DND-41 (cell line): ENCODE data around the gene HDGFL3.
A peak's percentile ranks its signal among the peaks of the same experiment; 100 is the strongest.

Experiments
- ATAC-seq: fragments of 200-7000 bp; cut with Tn5 transposase; 3 replicates; pipeline ENCODE4 v1.9.1; 2021; ENCODE audit warnings: low read depth; ENCODE audit not compliant: insufficient read depth
- DNase-seq: peaks from one replicate; pipeline ENCODE4 v3.0.0-alpha.2; 2020
- H2AFZ ChIP-seq: 2 replicates; pipeline ENCODE4 v1.6.0; 2012; ENCODE audit warnings: low read depth, low read length
- H3K27ac ChIP-seq: 2 replicates; pipeline ENCODE4 v1.5.1; 2012; ENCODE audit warnings: low read length, inconsistent platforms
- H3K27me3 ChIP-seq: fragments of 200-600 bp; sonication (generic); 2 replicates; pipeline ENCODE4 v1.6.0; 2012; ENCODE audit warnings: low read length, mild to moderate bottlenecking, inconsistent platforms; ENCODE audit not compliant: insufficient read depth, poor library complexity
- H3K36me3 ChIP-seq: 2 replicates; pipeline ENCODE4 v1.5.1; 2012; ENCODE audit warnings: low read length, inconsistent platforms; ENCODE audit not compliant: insufficient read depth
- H3K4me1 ChIP-seq: 2 replicates; pipeline ENCODE4 v1.5.1; 2012; ENCODE audit warnings: mild to moderate bottlenecking, low read length; ENCODE audit not compliant: insufficient read depth
- H3K4me2 ChIP-seq: 2 replicates; pipeline ENCODE4 v1.6.0; 2012; ENCODE audit warnings: mild to moderate bottlenecking, moderate library complexity, low read length, inconsistent platforms; ENCODE audit not compliant: insufficient read depth
- H3K4me3 ChIP-seq, 2 experiments: fragments of 200-600 bp in 1 of 2; shearing (Covaris generic) in 1 of 2; 2 replicates each; pipeline ENCODE4 v1.5.1; 2012 to 2016; ENCODE audit warnings: inconsistent platforms in 2 of 2, low read length in 2 of 2, mild to moderate bottlenecking in 2 of 2, low read depth in 1 of 2, moderate library complexity in 1 of 2
- H3K79me2 ChIP-seq: 2 replicates; pipeline ENCODE4 v1.6.0; 2012; ENCODE audit warnings: low read length, inconsistent platforms; ENCODE audit not compliant: insufficient read depth
- H3K9ac ChIP-seq: 2 replicates; pipeline ENCODE4 v1.6.0; 2012; ENCODE audit warnings: low read depth, mild to moderate bottlenecking, inconsistent platforms, low read length, moderate library complexity
- H3K9me3 ChIP-seq: 2 replicates; pipeline ENCODE4 v1.5.1; 2012; ENCODE audit warnings: low read length, moderate library complexity, mild to moderate bottlenecking, inconsistent platforms; ENCODE audit not compliant: insufficient read depth, severe bottlenecking
- H4K20me1 ChIP-seq: 2 replicates; pipeline ENCODE4 v1.6.0; 2012; ENCODE audit warnings: low read length; ENCODE audit not compliant: insufficient read depth
- CTCF ChIP-seq: IDR thresholded peaks from 2 replicates; pipeline ENCODE4 v1.5.1; 2012; ENCODE audit warnings: borderline replicate concordance, low read length, moderate library complexity, mild to moderate bottlenecking; ENCODE audit not compliant: poor library complexity, severe bottlenecking; ENCODE audit errors: extremely low read depth
- EZH2 ChIP-seq: IDR thresholded peaks from 3 replicates; pipeline ENCODE4 v1.6.1; 2012; ENCODE audit warnings: borderline replicate concordance, low read depth, mild to moderate bottlenecking, moderate library complexity, low read length, inconsistent platforms; ENCODE audit not compliant: severe bottlenecking

HDGFL3 gene

DNA sequence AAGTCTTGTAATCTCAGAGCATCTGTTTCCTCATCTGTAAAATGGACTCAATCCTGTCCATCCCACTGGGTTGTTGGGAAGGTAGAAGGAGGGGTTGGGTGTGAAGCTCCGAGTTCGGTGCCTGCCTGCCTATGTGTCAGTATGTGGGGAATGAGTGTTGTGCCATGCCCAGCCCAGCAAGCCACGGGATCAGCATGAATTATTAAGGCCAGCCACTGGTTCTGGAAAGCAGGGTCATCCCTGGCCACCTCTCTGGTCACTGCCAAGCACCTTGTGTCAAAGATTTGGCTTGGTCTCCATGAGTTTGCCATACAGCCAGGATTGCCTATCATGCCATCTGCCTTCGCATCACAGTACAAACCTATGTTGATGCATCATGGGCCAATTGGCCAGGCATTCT is 88.7 kb downstream of the HDGFL3 start:
- no peaks in the 10 kb centered on the region for H4K20me1 ChIP-seq
- no peak overlapping the region for H3K4me3 ChIP-seq
- no peak overlapping the region for H2AFZ ChIP-seq
- 0 out of 2 replicates have a peak, but pooled peaks cover 6% of the 10 kb centered on the region for H3K36me3 ChIP-seq
- no peak overlapping the region for H3K27ac ChIP-seq
- H3K27me3 ChIP-seq, result no peaks in the 10 kb centered on the region
- H3K4me1 ChIP-seq, result no peaks in the 10 kb centered on the region
- H3K4me2 ChIP-seq, result no peak overlapping the region
- DNase-seq (no peak), ATAC-seq (no peak)
- no peak overlapping the region for H3K9ac ChIP-seq
- no peaks in the 10 kb centered on the region for H3K9me3 ChIP-seq
- no peak for TF ChIP-seq EZH2
- TF ChIP-seq CTCF, result no peak
- no peaks in the 10 kb centered on the region for H3K79me2 ChIP-seq

DNA sequence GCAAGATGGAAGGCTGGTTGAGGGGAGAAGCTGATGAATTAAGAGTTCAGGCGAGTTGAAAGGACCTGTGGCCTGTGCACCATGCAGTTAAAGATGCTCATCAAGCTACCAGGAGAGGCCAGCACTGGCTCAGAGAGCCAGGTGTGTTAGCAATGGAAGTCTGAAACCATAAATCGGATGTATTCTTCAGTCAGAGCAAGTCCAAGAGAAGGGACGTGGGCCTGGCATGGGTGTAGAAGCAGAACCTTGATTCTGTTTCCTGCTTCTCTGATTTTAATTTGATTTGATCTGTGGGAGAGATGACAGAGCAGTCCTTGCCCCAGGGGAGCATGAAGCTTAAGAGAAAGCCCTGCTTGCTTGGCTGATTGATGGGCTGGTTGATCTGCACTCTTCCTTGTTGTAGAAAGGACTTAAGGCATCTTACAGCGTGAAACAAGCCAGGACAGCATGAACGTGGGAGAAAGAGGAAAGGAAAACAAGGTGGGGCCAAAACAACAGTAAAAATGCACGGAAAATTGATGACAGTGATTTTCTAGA is 89.3 kb downstream of the HDGFL3 start:
- Histone ChIP-seq H3K4me2 (no peak overlapping the region), H2AFZ (no peak overlapping the region), H4K20me1 (no peaks in the 10 kb centered on the region), H3K36me3 (0 out of 2 replicates have a peak, but pooled peaks cover 6% of the 10 kb centered on the region), H3K4me1 (no peaks in the 10 kb centered on the region), H3K27me3 (no peaks in the 10 kb centered on the region), H3K9ac (no peak overlapping the region), H3K4me3 (no peak overlapping the region), H3K27ac (no peak overlapping the region), H3K9me3 (no peaks in the 10 kb centered on the region), H3K79me2 (no peaks in the 10 kb centered on the region)
- DNase-seq (no peak), ATAC-seq (0 out of 3 replicates have a peak, but pooled peaks have one; percentile 24)
- no peak for TF ChIP-seq CTCF

GRCh38 chr15:83115831-83116565 is 91.6 kb downstream of the HDGFL3 start:
- no peak overlapping the region for H3K4me3 ChIP-seq
- H2AFZ ChIP-seq, result no peak overlapping the region
- H3K79me2 ChIP-seq, result no peaks in the 10 kb centered on the region
- no peaks in the 10 kb centered on the region for H3K4me1 ChIP-seq
- H3K4me2 ChIP-seq, result no peak overlapping the region
- ATAC-seq (no peak), DNase-seq (no peak)
- no peaks in the 10 kb centered on the region for H3K9me3 ChIP-seq
- H3K36me3 ChIP-seq, result 0 out of 2 replicates have a peak, but pooled peaks cover 3% of the 10 kb centered on the region
- no peak for TF ChIP-seq EZH2
- TF ChIP-seq CTCF, result no peak
- no peaks in the 10 kb centered on the region for H4K20me1 ChIP-seq
- no peak overlapping the region for H3K9ac ChIP-seq
- no peak overlapping the region for H3K27ac ChIP-seq
- no peaks in the 10 kb centered on the region for H3K27me3 ChIP-seq
